SHP77 (cell line): ENCODE data around the gene KCNMA1.

Experiments used
- DNase-seq, 2 experiments: peaks; one replicate each; lab custom pipeline; 2025; lab: John Stamatoyannopoulos, UW

KCNMA1 gene

DNA sequence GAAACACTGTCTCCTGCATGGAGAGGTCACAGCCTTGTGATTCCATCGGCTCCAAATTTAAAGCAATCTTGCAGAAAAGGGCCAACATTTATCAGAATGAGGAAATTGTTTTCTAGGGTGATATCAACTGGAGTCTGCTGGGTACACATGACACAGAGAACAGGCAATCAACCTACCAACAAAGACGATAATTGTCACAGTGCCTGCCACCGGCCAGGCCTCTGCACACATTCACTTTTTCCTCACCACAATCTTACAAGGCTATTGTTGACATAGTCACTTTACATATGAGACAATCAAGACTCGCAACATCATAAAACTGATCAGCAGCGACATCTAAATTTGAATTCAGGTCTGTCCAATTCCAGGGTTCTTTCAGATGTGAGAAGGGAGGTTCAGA lies 189.4 kb downstream of the KCNMA1 start:
- DNase-seq: no peak

DNA sequence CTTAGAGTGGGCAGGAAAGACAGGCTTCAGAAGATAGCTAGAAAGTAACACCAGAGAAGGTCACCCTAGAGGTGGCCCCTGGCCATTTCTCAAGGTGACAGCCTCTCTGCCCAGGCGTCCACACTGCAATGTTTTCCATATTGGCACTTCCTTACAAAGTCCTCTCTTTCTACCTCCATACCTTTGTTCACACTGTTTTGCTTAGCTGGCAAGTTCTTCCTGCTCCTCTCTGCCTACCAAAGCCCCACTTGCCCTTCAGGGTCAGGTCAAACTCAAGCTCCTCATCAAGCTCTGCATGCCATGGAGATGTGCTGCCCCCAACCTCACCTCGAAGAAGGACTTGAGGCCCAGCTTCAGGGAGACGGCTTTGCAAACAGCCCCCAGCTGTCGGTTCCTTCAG lies 190.9 kb downstream of the KCNMA1 start:
- DNase-seq: no peak

DNA sequence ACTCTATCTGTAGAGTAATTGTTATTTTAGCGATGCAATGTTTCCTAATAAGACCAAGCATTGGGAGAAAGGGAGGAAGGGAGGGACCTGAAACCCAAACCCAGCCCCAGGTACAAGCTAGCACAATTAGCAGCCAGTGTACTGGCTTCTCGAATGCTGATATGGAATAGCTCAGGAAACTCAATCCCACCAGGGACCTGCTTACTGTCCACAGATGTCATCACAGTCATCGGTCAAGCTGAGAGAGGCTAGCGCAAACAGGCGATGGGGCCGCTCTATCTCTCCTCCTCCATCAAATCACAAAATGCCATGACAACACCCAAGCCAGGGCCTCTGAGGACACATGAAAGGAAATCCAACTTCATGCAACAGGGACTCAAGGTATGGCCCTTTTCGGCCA lies 192.1 kb downstream of the KCNMA1 start:
- DNase-seq: no peak

GRCh38 chr10:77444041-77444440 lies 193.6 kb downstream of the KCNMA1 start:
- DNase-seq: no peak

DNA sequence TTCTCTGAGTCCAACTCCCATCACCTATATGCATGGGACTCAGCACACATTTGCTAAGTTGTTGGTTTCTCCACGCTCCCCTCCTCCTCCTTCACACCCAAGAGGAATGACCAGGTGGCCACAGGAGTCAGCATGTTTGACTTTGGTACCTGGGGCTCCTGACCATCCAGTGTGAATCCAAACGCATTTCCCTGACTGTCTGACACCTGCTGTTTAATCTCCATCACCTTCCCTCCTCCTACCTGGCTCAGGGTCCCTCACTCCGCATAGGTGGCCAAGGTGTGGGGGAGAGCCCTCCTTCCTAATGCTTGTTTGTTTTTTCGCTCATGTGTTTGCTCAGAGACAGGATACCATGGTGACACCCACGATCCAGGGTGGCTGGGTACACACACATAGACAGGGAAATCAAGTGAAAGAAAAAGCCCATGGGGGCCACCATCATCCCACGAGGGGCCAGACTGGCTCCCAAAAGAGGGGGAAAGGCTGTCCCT lies 194.9 kb downstream of the KCNMA1 start:
- DNase-seq: no peak

- DNase-seq: no peak
These were observed 196.0 kb downstream of the KCNMA1 start for GRCh38 chr10:77441353-77442166.

DNA sequence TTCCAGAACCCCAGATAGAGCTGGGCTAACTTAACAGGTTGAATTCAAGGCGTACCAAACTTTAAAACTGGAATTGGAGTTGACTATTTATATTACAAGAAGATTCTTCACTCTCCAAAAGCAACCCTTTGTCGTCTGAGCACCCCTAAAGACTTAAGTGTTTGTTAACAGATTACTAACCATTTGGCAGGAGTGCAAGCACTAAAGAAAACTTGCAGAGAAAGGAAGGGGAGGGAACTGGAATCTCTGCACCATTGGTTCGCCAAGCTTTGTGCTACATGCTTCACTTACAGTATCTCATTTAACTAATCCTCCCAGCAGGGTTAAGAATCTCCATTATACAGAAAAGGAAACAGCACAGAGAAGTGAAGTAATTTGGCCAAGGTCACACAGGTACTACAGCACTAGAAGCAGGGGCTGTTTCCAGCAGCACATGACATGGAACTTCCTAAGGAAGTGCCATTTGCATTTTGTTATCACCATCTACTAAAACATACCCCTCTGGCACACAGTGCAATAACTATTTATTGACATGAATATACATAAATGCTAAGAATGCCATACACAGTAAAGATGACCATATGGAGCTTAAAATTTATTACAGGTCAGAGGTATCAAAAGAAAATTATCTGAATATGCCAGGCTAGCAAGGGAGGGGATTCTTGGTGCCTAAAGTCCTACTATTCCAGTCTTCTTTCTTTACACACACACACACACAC lies 201.2 kb downstream of the KCNMA1 start:
- DNase-seq: no peak

- DNase-seq: no peak
These were observed 204.1 kb downstream of the KCNMA1 start for GRCh38 chr10:77433546-77433945.

DNA sequence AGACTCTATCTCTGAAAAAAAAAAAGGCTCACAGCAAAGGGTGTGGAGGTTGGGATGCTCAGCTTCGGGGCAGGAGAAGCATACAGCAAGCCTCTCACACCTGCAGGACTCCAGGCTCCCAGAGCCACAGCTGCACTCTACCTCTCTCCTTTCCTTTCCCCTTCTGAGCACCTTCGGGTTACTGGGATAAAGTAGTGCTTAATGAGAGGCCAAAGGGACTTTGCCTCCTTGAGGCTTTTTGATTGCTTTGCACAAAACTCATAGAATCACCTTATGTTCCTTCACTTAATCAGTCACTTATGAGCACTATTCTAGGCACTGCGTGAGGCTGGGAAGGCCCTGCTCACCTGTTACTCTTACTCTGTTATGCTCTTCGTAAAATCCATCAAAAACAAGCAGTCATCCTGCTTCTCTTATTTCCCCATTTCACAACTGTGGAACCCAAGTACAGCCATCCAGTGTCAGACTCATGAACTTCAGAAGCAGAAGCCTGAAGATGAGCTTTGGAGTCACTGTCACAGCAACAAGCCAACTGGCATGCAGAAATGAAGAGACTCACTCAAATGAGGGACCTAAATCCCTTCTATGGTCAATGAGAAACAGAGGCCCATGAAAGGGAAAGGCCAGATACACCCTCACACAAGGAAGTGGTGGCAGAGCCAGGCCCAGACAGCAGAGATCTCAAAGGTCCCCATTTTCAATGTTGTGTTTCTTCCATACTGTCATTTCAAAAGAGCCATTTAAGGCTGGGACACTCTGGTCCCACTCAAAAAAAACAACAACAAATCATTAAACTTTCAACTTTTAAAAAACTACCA lies 205.4 kb downstream of the KCNMA1 start:
- DNase-seq: no peak

GRCh38 chr10:77431209-77431611 lies 206.4 kb downstream of the KCNMA1 start:
- no peak for DNase-seq

DNA sequence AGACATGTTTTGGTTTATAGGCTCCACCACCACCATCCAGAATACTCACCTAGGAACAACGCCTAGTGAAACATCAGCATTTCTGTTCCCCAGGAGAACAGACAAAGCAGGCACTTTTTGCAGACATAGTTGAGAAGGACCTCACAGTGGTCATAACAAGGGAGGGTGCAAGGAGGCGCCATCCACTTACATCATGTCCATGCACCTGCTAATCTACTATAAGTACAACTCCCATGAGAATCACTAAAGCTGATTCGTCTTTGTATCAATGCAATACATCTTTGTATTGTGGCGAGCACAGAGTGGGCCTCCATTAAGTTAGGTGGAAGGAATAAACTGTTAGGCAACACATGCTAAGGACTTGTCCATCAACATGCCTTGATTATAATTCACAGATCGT lies 207.1 kb downstream of the KCNMA1 start:
- no peak for DNase-seq

GRCh38 chr10:77428691-77429395 lies 208.8 kb downstream of the KCNMA1 start:
- no peak for DNase-seq

- DNase-seq: no peak
These were observed 213.4 kb downstream of the KCNMA1 start for GRCh38 chr10:77424257-77424656.

DNA sequence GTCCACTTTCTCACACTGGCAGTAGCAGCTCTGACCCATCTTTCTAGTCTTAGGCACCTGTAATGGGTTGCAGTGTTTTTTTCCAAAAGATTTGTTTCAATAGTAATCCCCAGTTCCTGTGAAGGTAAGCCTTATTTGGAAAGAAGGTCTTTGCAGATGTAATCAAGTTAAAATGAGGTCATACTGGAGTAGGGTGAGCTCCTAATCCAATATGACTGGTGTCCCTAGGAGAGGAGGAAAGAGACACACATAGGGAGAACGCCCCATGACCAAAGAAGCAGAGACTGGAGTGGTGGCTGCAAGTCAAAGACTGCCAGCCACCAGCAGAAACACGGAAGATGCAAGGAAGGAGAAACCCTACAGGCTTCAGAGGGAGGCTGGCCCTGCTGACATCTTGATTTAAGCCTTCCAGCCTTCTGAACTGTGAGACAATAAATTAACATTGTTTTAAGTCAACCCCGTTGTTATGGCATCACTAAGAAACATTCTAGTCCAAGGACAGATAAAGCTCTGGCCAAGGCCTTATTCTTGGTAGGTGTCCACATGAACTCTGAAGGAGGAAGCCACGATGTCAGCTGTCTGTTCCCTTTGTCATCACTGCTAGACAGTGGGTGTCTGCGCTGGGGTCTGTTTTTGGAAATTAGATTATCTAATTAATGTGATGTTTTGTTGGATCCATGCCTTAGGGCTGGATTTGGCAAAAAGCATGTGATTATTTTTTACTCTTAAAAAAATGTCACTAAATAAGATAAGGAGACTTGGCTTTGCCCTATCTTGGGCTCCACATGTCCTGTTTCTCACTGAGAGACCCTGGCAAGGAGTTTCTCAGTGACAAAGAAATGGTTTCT lies 214.9 kb downstream of the KCNMA1 start:
- DNase-seq: no peak

- DNase-seq: no peak
These were observed 216.0 kb downstream of the KCNMA1 start for GRCh38 chr10:77421591-77421990.

DNA sequence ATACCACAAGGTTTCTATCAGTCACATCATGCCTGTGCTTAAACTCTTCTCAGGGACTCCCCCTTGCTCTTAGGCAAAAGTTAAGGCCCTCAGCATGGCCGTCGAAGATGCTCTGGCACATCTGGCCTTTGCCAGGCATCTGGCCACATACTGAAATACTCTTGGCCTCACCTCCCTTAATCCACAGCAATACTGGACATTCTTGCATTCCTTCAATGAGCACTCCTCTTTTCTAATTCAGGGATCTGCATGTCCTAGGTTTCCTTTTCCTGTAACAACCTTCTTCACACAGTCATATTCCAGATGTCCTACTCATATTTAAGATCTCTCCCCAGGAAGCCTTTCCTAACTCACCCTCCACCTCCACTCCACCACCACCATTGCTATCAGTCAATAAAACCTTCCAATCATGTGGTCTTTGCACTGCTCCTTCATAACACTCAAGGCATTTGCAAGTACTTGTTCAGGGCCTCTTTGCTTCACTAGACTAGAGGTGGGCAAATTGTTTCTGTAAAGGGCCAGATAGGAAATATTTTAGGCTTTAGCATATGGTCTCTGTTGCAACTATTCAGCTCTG lies 216.6 kb downstream of the KCNMA1 start:
- no peak for DNase-seq

- DNase-seq: no peak
These were observed 217.6 kb downstream of the KCNMA1 start for GRCh38 chr10:77419979-77420378.

- DNase-seq: no peak
These were observed 218.6 kb downstream of the KCNMA1 start for GRCh38 chr10:77419056-77419455.

- DNase-seq: no peak
These were observed 219.6 kb downstream of the KCNMA1 start for GRCh38 chr10:77417806-77418640.

- no peak for DNase-seq
These were observed 220.2 kb downstream of the KCNMA1 start for GRCh38 chr10:77417359-77417758.
